Activated naive CD8-positive, alpha-beta T cell (primary cell): ENCODE measurements around the gene CEP135.
"Not testable (repeated sequence)": the region's sequence is repeated elsewhere in the genome, so short reads cannot be mapped to it uniquely, and the experiment has no call there.

ENCODE experiments used
- H3K27ac Mint-ChIP-seq: one replicate; pipeline ENCODE4 v1.8.0; 2021; ENCODE audit warnings: mixed read lengths
- H3K27me3 Mint-ChIP-seq: one replicate; pipeline ENCODE4 v1.8.0; 2021; ENCODE audit warnings: mixed read lengths
- H3K36me3 Mint-ChIP-seq: one replicate; pipeline ENCODE4 v1.8.0; 2021; ENCODE audit warnings: mixed read lengths
- H3K4me1 Mint-ChIP-seq: one replicate; pipeline ENCODE4 v1.8.0; 2021; ENCODE audit warnings: low read depth, mixed read lengths
- H3K4me3 Mint-ChIP-seq: one replicate; pipeline ENCODE4 v1.8.0; 2021; ENCODE audit warnings: mild to moderate bottlenecking, mixed read lengths
- H3K9me3 Mint-ChIP-seq: one replicate; pipeline ENCODE4 v1.8.0; 2021; ENCODE audit warnings: low read depth, mixed read lengths

CEP135 gene

DNA sequence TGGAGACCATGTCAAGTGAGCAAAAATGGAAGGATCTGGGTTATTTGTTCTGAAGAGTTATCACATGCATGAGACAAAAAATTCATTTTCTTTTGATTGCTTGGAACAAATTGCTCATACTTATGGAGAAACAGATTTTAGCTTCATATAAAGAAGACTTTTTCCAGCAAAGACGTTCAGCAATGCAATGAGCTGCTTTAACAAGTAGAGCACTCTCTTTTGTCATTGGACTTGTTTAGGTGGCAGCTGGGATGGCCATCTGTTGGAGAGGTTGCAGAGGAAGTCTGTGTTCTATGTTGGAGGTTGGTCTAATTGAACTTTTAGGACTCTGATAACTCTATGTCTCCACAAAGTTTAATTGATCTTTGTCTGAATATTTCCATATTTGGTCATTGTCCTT, 19.9 kb upstream of the CEP135 start:
- H3K27ac Mint-ChIP-seq = no peak overlapping the region
- peaks cover 5% of the 10 kb centered on the region for H3K36me3 Mint-ChIP-seq
- no peaks in the 10 kb centered on the region for H3K9me3 Mint-ChIP-seq

DNA sequence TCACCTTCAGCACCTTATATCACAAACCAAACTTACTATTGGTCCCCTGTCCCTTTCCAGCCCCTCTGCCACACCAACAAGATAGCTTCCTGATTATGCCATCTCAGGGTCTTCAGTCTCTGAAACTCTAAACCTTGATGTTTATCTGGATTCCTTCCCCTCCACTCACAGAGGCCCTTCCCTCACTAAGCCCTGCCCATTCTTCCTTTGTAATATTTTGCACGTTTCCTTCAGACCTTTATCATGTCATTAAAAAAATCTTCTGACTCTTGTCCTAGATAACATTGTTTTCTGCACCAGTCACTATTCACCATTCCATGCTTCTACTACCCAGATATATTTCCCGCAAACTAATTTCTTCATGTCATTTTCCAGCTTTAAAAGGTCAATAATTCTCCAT, 17.7 kb upstream of the CEP135 start:
- Mint-ChIP-seq H3K36me3 (peaks cover 13% of the 10 kb centered on the region), H3K9me3 (peaks cover 10% of the 10 kb centered on the region), H3K27me3 (no peaks in the 10 kb centered on the region), H3K4me1 (no peaks in the 10 kb centered on the region), H3K27ac (no peak overlapping the region), H3K4me3 (no peak overlapping the region)

More for the DNA sequence above, 19.9 kb upstream of the CEP135 start:
- Mint-ChIP-seq H3K4me1 (no peaks in the 10 kb centered on the region), H3K27me3 (no peaks in the 10 kb centered on the region), H3K4me3 (no peak overlapping the region)

DNA sequence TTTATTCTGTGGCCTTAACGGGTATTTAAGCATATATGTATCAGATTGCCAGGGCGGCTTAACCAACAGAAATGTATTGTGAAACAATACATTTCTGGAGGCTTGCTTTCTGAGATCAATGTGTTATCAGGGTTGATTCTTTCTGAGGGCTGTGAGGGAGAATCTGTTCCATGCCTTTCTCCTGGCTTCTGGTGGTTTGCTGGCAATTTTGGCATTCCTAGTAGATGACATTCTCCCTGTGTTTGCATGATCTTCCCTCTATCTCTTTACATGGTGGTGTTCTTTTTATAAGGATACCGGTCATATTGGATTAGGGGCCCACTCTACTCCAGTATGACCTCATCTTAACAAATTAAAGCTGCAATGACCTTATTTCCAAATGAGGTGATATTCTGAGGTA, 16.9 kb upstream of the CEP135 start:
- Mint-ChIP-seq H3K4me3 (no peak overlapping the region), H3K9me3 (peaks cover 14% of the 10 kb centered on the region), H3K27ac (no peak overlapping the region), H3K27me3 (no peaks in the 10 kb centered on the region), H3K36me3 (peaks cover 19% of the 10 kb centered on the region), H3K4me1 (no peaks in the 10 kb centered on the region)

DNA sequence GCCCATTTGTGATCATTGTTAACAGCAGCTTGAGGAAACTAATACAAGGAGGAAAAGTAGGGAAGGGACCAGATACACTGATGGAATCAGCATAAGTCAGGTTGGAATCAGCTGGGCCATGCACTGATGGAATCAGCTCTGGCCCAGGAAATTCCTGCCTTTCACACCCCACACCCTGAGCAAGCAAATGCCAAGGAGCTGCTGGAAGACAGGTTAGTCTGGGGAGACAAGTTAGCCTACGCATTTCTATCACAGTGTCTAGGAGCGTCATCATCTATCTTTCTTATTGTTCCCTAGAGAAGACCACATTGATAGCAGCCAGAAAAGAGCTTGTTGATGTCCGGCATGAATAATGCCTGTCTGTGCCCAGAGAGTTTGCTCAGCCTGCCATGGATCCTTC, 16.2 kb upstream of the CEP135 start:
- peaks cover 25% of the 10 kb centered on the region for H3K36me3 Mint-ChIP-seq
- peaks cover 14% of the 10 kb centered on the region for H3K9me3 Mint-ChIP-seq
- no peaks in the 10 kb centered on the region for H3K4me1 Mint-ChIP-seq
- H3K27me3 Mint-ChIP-seq = no peaks in the 10 kb centered on the region
- H3K4me3 Mint-ChIP-seq = no peak overlapping the region
- no peak overlapping the region for H3K27ac Mint-ChIP-seq

DNA sequence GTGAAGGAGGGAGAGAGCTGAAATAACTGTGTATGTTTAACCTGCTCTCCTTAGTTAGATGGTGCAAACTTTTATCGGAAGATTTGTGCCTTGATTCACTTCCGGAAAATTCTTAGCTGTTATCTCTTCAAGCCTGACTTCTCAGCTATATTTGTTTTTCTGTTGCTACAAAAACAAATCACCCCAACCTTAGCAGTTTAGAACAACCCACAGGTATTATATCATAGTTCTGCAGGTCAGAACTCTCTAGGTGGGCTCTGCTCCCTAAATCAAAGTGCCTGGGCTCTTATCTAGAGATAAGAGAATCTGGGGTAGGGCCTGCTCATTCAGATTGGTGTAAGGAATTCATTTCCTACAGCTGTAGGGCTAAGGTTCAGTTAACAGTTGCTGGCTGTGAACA, 15.1 kb upstream of the CEP135 start:
- H3K4me3 Mint-ChIP-seq = no peak overlapping the region
- no peak overlapping the region for H3K27ac Mint-ChIP-seq
- H3K27me3 Mint-ChIP-seq = no peaks in the 10 kb centered on the region
- H3K9me3 Mint-ChIP-seq = peaks cover 23% of the 10 kb centered on the region
- H3K36me3 Mint-ChIP-seq = peaks cover 33% of the 10 kb centered on the region
- H3K4me1 Mint-ChIP-seq = no peaks in the 10 kb centered on the region

DNA sequence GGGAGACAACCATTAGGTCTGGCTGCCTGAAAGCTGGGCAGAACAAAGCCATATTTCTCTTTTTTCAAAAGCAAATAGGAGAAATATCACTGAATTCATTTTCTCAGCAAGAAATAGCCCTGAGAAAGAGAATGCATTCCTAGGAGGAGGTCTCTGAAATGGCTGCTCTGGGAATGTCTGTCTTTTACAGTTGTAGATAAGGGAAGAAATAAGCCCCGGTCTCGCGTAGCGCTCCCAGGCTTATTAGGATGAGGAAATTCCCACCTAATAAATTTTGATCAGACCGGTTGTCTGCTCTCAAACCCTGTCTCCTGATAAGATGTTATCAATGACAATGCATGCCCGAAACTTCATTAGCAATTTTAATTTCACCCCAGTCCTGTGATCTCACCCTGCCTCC, 12.8 kb upstream of the CEP135 start:
- H3K27ac Mint-ChIP-seq, H3K4me1 Mint-ChIP-seq, H3K4me3 Mint-ChIP-seq, H3K27me3 Mint-ChIP-seq: not testable (repeated sequence)
- Mint-ChIP-seq H3K36me3 (peaks cover 47% of the 10 kb centered on the region), H3K9me3 (peaks cover 36% of the 10 kb centered on the region)

DNA sequence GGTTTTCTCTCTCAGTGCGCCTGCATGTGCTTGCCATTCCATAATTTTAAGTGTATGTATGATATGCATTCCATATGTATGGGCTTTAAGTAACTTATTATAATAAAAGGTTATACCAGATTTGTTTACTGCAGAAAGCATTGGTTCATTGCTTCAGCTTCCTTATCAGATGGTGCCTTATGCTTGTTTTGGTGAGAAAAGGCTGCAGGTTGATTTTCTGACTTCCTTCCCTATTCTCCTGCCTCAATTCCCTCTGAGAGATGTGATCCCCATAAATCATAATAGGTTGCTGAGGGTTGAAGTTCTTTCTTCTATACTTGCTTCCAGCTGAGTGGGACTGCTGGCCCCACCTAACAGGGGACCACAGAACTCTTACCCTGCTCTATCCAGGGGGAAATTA, 10.3 kb upstream of the CEP135 start:
- Mint-ChIP-seq H3K27me3 (no peaks in the 10 kb centered on the region), H3K4me3 (no peak overlapping the region), H3K27ac (no peak overlapping the region), H3K9me3 (peaks cover 36% of the 10 kb centered on the region), H3K4me1 (no peaks in the 10 kb centered on the region), H3K36me3 (peaks cover 50% of the 10 kb centered on the region)

DNA sequence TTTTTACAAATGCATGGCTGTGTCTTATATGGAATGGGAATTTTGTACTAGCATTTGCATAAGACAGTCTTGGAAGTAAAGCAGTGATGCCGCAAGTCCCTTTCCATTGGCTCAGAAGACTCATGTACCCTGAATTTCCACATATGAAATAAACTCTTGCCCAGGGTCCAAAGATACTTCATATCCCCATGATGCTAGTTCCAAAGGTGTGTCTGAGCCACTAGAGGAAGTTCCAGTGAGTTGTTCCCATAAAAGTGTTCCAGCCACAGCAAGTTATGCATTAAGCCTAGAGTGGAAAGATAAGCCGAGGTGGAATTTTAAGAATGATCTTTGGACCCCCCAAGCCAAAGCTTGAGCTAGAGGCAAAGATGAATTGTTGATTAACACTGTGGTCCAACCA, 9.3 kb upstream of the CEP135 start:
- H3K4me3 Mint-ChIP-seq = no peak overlapping the region
- no peak overlapping the region for H3K27ac Mint-ChIP-seq
- peaks cover 51% of the 10 kb centered on the region for H3K36me3 Mint-ChIP-seq
- no peaks in the 10 kb centered on the region for H3K4me1 Mint-ChIP-seq
- peaks cover 35% of the 10 kb centered on the region for H3K9me3 Mint-ChIP-seq
- no peaks in the 10 kb centered on the region for H3K27me3 Mint-ChIP-seq

DNA sequence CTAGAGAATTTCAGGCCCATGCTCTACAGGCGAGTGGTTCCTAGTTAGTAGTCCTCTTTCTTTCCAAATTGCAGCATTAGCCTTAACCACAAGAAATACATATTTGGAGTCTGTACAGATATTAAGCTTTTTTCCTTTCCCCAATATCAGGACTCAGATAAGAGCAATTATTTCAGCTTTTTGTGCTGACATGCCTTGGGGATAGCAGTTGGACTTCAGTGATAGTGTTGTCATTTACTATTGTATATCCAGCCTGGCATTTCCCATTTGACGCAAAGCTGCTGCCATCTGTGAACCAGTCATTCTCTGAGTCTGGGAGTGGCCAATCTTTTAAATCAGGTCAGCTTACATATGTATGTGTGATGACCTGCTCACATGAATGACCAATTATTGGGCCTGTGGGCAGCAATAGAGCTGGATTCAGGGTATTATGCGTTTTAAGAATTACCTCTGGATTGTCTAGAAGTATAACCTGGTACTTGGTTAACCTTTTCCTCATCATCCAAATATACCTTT, 6.8 kb upstream of the CEP135 start:
- H3K36me3 Mint-ChIP-seq = peaks cover 44% of the 10 kb centered on the region
- H3K4me1 Mint-ChIP-seq = peaks cover 12% of the 10 kb centered on the region
- no peak overlapping the region for H3K4me3 Mint-ChIP-seq
- no peak overlapping the region for H3K27ac Mint-ChIP-seq
- peaks cover 31% of the 10 kb centered on the region for H3K9me3 Mint-ChIP-seq
- H3K27me3 Mint-ChIP-seq = no peaks in the 10 kb centered on the region

DNA sequence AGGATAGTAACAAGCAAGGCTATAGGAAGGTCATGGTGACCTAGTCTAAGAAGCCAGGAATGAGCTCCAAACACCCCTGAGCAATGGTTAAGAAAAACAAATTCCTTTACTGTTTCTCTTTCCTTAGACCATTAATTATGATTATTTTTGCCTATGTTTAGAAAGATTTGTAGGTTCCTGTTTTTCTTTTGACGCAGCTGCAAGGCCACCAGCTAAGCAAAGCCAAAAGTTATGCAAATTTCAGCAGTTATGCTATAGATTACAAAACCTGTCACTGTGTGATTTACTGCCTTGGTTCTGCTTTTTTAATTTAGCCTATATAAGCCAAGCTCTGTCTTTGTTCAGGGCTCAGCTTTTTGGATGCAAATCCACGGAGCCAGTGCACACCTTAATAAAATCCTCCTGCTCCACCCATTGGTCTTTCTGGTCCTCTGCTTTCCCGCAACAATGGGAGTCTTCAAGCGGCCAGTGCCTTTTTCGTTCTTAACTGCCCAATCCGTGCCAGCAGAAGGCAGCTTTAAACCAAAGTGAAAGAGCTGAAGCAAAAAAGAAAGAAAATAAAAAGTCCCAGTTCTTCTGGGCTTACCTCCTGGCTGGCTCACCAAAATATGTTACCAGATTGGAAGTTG, 1.4 kb upstream of the CEP135 start:
- Mint-ChIP-seq H3K27me3 (no peaks in the 10 kb centered on the region), H3K36me3 (peaks cover 8% of the 10 kb centered on the region), H3K27ac (peak overlapping the region; percentile 88), H3K4me1 (peaks cover 46% of the 10 kb centered on the region), H3K4me3 (peak overlapping the region; percentile 92), H3K9me3 (peaks cover 8% of the 10 kb centered on the region)

DNA sequence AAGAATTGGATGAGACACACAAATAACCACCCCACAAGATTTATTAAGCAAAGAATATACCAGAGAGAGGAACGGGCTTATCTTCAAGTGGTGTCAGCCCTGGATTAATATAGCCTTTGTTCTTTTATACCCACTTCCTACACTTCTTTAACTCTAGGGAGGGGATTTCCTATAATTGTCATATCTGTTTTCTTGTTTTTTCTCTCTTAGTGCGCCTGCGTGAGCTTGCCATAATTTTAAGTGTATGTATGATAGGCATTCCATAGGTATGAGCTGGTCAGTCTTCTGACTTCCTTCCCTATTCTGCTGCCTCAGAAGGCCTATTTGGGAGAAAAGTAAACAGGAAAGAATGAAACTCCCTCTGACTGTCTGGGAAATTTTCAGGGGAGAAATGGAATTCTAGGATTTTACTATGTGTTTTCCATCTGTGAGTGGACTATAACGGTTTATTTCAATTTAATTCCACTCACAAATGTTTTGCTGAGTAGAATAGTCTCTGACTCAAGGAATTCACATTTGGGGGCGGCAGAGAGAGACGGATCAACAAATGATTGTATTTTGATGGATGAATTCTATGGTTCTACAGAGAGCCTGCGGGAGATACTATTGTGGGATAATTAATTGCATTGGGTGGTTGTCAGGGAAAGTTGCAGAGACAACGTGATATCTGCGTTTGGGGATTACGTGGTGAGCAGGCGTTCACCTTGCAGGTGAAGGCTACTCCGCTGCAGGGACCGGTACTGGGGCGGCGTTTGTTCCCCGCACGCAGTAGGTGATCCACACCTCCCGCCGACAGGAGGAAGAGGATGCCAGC, 626 bp upstream of the CEP135 start:
- H3K4me3 Mint-ChIP-seq = peak overlapping the region; percentile 92
- H3K4me1 Mint-ChIP-seq = peaks cover 46% of the 10 kb centered on the region
- no peaks in the 10 kb centered on the region for H3K27me3 Mint-ChIP-seq
- H3K36me3 Mint-ChIP-seq = peaks cover 8% of the 10 kb centered on the region
- H3K27ac Mint-ChIP-seq = peak overlapping the region; percentile 88
- peaks cover 8% of the 10 kb centered on the region for H3K9me3 Mint-ChIP-seq

DNA sequence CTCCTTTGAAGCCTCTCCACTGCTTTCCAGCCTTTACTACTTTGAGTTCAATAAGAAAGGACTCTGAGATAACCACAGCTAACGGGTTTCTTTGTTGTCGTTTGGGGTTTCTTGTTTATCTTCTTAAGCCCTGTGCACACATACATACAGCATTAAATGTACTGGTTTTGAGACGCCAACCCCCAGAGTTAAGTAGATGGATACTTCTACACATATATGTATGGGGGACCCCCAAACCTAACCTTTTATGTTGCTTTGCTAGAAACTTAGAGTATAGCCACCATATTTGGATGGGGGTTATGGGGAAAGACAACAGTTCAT, 697 bp downstream of the CEP135 start:
- H3K9me3 Mint-ChIP-seq = peaks cover 5% of the 10 kb centered on the region
- H3K27me3 Mint-ChIP-seq = no peaks in the 10 kb centered on the region
- H3K4me3 Mint-ChIP-seq = peak overlapping the region; percentile 92
- peaks cover 3% of the 10 kb centered on the region for H3K36me3 Mint-ChIP-seq
- peak overlapping the region; percentile 88 for H3K27ac Mint-ChIP-seq
- H3K4me1 Mint-ChIP-seq = peaks cover 46% of the 10 kb centered on the region

DNA sequence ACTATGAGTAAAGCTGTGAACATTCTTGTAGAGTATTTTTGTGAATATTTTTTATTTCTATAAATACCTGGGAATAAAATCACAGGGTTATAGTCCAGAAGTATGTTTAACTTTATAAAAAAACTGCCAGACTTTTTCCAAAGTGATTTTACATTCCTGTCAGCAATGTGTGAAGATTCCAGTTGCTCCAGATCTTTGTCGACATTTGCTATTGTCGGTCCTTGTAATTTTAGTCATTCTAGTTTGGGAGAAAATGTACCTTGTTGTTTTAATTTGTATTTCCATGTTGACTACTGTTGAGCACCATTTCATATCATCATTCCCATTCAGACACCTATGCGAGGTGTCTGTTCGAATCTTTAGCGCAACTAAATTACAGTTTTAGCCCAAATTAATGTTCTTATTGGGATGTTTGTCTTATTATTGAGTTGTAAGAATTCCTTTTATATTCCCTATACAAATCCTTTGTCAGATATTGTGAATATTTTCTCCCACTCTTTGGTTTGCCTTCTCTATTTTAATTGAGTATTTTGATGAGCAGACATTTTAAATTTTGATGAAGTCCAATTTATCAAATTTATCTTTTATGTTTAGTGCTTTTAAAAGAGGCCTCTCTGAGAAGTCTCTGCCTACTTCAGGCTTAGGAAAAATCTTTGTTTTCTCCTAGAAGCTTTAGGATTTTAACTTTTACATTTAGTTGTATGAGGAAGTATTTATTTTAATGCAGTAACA, 2.6 kb downstream of the CEP135 start:
- Mint-ChIP-seq H3K27me3 (no peaks in the 10 kb centered on the region), H3K4me1 (peaks cover 38% of the 10 kb centered on the region), H3K4me3 (no peak overlapping the region), H3K27ac (no peak overlapping the region), H3K9me3 (no peaks in the 10 kb centered on the region), H3K36me3 (no peaks in the 10 kb centered on the region)

DNA sequence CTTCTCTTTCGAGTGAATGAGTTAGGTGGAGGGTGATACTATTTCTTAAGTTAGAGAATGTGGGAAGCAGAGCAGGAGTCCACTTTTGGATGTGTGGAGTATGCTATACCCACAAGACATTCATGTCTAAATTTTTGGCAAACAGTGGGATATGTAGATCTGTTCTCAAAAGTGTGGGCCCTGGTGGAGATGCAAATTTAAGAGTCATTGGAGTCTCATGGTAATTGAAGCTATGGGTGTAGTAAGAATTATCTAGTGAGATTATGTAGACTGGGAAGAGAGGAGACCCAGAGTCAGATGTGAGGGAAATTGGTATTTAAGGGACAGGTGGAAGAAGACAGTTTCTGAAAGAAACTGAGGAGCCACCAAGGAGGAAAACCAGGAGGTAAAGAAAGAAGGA, 7.0 kb downstream of the CEP135 start:
- Mint-ChIP-seq H3K9me3 (no peaks in the 10 kb centered on the region), H3K36me3 (peaks cover 3% of the 10 kb centered on the region), H3K4me3 (no peak overlapping the region)

DNA sequence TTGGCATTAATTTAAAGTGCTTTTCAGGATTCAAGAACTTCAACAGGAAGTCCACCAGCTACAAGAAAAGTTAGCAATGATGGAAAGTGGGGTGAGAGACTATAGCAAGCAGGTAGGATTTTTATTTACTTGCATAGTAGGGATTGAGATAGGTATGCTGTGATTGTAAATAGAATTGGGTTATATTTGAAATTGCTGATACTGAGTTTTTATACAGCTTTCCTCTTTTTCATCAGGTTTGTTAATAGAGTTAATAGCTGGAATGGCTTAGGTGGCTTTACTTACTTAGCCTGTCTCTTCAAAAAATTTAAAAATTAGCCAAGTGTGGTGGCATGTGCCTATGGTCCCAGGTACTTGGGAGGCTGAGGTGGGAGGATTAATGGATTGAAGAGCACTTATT, 10.9 kb downstream of the CEP135 start:
- Mint-ChIP-seq H3K4me1 (peaks cover 1% of the 10 kb centered on the region), H3K4me3 (no peak overlapping the region), H3K36me3 (peaks cover 10% of the 10 kb centered on the region), H3K9me3 (no peaks in the 10 kb centered on the region), H3K27me3 (no peaks in the 10 kb centered on the region), H3K27ac (no peak overlapping the region)

More for the DNA sequence above, 7.0 kb downstream of the CEP135 start:
- peaks cover 5% of the 10 kb centered on the region for H3K4me1 Mint-ChIP-seq
- H3K27me3 Mint-ChIP-seq = no peaks in the 10 kb centered on the region
- no peak overlapping the region for H3K27ac Mint-ChIP-seq
